Measurements from ENCODE around the gene RAB8A. TPM values are rescaled to one million over a fixed set of nuclear protein-coding genes. Genes with fewer than 3 reads are reported as not detected.

The RAB8A gene
- total and polyA plus RNA-seq, 2 experiments from 2014 or later = 53.1 to 59.5 TPM

DNA sequence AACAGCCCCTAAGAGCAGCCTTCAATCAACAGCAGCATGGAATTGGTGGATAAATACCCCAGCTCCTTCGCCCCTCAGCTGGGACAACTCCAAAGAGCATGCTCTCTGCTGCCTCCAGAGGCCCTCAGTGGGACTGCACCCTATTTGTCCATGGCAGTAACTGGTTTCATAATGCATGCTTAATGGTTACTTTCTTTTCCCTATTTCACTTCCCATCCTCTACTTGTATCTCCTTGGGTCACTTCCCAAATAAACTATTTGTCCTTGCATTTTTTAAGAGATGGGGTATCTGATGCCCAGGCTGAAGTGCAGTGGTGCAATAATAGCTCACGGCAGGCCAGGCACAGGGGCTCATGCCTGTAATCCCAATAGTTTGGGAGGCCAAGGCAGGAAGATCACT, 48.9 kb upstream of the RAB8A start:
- Mint-ChIP-seq H3K4me1 (peaks cover 15% of the 10 kb centered on the region; the same call in 2 of the 3 replicates), H3K27me3 (ENCODE audit: insufficient read depth, low read depth, poor library complexity) (peaks cover 2% of the 10 kb centered on the region), H3K36me3 (ENCODE audit: low read depth) (peaks cover 9% of the 10 kb centered on the region), H3K9me3 (peaks cover 48% of the 10 kb centered on the region), H3K27ac (no peak overlapping the region), H3K4me3 (no peak overlapping the region)
- no peak overlapping the region for H2AFZ ChIP-seq
- no peaks in the 10 kb centered on the region for H3K79me2 ChIP-seq (replicated peaks; ENCODE audit: insufficient read depth)
- H3K4me2 ChIP-seq = no peak overlapping the region
- H3F3A ChIP-seq (replicated peaks; ENCODE audit: low read depth) = no peaks in the 10 kb centered on the region
- no peaks in the 10 kb centered on the region for H3K36me3 ChIP-seq (ENCODE audit: insufficient read depth)
- ATAC-seq (peak; percentile 69), DNase-seq (ENCODE audit: low spot score) (peak; percentile 75)
- H3K27ac ChIP-seq (ENCODE audit: low read depth) = no peak overlapping the region
- TF ChIP-seq, protein P1, sequence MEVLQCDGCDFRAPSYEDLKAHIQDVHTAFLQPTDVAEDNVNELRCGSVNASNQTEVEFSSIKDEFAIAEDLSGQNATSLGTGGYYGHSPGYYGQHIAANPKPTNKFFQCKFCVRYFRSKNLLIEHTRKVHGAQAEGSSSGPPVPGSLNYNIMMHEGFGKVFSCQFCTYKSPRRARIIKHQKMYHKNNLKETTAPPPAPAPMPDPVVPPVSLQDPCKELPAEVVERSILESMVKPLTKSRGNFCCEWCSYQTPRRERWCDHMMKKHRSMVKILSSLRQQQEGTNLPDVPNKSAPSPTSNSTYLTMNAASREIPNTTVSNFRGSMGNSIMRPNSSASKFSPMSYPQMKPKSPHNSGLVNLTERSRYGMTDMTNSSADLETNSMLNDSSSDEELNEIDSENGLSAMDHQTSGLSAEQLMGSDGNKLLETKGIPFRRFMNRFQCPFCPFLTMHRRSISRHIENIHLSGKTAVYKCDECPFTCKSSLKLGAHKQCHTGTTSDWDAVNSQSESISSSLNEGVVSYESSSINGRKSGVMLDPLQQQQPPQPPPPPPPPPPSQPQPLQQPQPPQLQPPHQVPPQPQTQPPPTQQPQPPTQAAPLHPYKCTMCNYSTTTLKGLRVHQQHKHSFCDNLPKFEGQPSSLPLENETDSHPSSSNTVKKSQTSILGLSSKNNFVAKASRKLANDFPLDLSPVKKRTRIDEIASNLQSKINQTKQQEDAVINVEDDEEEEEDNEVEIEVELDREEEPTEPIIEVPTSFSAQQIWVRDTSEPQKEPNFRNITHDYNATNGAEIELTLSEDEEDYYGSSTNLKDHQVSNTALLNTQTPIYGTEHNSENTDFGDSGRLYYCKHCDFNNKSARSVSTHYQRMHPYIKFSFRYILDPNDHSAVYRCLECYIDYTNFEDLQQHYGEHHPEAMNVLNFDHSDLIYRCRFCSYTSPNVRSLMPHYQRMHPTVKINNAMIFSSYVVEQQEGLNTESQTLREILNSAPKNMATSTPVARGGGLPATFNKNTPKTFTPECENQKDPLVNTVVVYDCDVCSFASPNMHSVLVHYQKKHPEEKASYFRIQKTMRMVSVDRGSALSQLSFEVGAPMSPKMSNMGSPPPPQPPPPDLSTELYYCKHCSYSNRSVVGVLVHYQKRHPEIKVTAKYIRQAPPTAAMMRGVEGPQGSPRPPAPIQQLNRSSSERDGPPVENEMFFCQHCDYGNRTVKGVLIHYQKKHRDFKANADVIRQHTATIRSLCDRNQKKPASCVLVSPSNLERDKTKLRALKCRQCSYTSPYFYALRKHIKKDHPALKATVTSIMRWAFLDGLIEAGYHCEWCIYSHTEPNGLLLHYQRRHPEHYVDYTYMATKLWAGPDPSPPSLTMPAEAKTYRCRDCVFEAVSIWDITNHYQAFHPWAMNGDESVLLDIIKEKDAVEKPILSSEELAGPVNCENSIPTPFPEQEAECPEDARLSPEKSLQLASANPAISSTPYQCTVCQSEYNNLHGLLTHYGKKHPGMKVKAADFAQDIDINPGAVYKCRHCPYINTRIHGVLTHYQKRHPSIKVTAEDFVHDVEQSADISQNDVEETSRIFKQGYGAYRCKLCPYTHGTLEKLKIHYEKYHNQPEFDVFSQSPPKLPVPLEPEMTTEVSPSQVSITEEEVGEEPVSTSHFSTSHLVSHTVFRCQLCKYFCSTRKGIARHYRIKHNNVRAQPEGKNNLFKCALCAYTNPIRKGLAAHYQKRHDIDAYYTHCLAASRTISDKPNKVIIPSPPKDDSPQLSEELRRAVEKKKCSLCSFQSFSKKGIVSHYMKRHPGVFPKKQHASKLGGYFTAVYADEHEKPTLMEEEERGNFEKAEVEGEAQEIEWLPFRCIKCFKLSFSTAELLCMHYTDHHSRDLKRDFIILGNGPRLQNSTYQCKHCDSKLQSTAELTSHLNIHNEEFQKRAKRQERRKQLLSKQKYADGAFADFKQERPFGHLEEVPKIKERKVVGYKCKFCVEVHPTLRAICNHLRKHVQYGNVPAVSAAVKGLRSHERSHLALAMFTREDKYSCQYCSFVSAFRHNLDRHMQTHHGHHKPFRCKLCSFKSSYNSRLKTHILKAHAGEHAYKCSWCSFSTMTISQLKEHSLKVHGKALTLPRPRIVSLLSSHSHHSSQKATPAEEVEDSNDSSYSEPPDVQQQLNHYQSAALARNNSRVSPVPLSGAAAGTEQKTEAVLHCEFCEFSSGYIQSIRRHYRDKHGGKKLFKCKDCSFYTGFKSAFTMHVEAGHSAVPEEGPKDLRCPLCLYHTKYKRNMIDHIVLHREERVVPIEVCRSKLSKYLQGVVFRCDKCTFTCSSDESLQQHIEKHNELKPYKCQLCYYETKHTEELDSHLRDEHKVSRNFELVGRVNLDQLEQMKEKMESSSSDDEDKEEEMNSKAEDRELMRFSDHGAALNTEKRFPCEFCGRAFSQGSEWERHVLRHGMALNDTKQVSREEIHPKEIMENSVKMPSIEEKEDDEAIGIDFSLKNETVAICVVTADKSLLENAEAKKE (CRISPR knock-in tag; IDR thresholded peaks at IDR 0.05) = no peak
- TF ChIP-seq, protein P2, sequence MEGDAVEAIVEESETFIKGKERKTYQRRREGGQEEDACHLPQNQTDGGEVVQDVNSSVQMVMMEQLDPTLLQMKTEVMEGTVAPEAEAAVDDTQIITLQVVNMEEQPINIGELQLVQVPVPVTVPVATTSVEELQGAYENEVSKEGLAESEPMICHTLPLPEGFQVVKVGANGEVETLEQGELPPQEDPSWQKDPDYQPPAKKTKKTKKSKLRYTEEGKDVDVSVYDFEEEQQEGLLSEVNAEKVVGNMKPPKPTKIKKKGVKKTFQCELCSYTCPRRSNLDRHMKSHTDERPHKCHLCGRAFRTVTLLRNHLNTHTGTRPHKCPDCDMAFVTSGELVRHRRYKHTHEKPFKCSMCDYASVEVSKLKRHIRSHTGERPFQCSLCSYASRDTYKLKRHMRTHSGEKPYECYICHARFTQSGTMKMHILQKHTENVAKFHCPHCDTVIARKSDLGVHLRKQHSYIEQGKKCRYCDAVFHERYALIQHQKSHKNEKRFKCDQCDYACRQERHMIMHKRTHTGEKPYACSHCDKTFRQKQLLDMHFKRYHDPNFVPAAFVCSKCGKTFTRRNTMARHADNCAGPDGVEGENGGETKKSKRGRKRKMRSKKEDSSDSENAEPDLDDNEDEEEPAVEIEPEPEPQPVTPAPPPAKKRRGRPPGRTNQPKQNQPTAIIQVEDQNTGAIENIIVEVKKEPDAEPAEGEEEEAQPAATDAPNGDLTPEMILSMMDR (conservative IDR thresholded peaks at IDR 0.05; ENCODE audit: low read depth in 2 of 2) = peak; percentile 72 to 90
- no peaks in the 10 kb centered on the region for H3K9me2 ChIP-seq (ENCODE audit: insufficient read depth)
- H4K20me1 ChIP-seq (replicated peaks; ENCODE audit: insufficient read depth) = no peaks in the 10 kb centered on the region
- no peaks in the 10 kb centered on the region for H3K27me3 ChIP-seq (ENCODE audit: insufficient read depth)
- no peak overlapping the region for H3K4me3 ChIP-seq
- peaks cover 15% of the 10 kb centered on the region for H3K4me1 ChIP-seq (ENCODE audit: insufficient read depth)

DNA sequence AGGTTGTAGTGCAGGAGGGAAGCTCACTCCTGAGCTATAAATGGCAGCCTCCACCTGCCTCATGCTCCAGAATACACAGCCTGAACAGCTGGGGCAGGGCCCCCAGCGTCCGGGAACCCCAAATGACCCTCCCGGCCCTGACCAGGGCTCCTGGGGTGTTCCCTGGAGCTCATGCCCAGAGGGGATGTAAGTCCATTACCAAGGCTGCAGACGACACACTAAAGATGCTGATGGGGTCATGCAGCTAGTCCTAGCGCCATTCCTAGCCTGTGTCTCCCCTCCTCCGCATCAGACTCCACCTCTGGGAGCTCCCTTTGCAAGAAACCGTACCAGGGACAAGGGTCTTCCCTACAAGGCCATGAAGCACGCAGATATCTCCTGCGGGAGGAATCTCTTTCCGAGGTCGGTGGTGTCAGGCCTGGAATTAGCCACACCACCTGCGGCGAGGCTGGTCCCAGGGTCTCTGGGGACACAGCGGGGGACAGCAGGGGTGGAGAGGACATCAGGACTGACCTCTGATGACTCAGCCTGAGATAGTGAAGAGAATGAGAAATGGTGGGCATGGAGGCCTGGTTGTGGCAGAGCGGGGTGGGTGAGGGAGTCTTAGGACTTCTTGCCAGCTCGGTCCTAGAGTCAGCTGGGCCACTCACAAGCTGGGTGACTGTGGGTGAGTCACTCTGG, 47.3 kb upstream of the RAB8A start:
- no peak overlapping the region for H3K4me3 ChIP-seq
- H4K20me1 ChIP-seq (replicated peaks; ENCODE audit: insufficient read depth) = no peaks in the 10 kb centered on the region
- no peaks in the 10 kb centered on the region for H3K36me3 ChIP-seq (ENCODE audit: insufficient read depth)
- no peak overlapping the region for H3K27ac ChIP-seq (ENCODE audit: low read depth)
- Mint-ChIP-seq H3K27me3 (ENCODE audit: insufficient read depth, low read depth, poor library complexity) (peaks cover 2% of the 10 kb centered on the region), H3K4me3 (no peak overlapping the region), H3K9me3 (peaks cover 34% of the 10 kb centered on the region), H3K4me1 (peaks cover 15% of the 10 kb centered on the region; the same call in 2 of the 3 replicates), H3K27ac (no peak overlapping the region), H3K36me3 (ENCODE audit: low read depth) (peaks cover 9% of the 10 kb centered on the region)
- H3F3A ChIP-seq (replicated peaks; ENCODE audit: low read depth) = no peaks in the 10 kb centered on the region
- no peak for DNase-seq (ENCODE audit: low spot score)
- no peaks in the 10 kb centered on the region for H3K79me2 ChIP-seq (replicated peaks; ENCODE audit: insufficient read depth)
- no peaks in the 10 kb centered on the region for H3K27me3 ChIP-seq (ENCODE audit: insufficient read depth)
- H3K4me2 ChIP-seq = no peak overlapping the region
- no peak for ATAC-seq
- no peaks in the 10 kb centered on the region for H3K9me2 ChIP-seq (ENCODE audit: insufficient read depth)
- H3K4me1 ChIP-seq (ENCODE audit: insufficient read depth) = peaks cover 15% of the 10 kb centered on the region
- no peak overlapping the region for H2AFZ ChIP-seq
- TF ChIP-seq CREB1 (CRISPR knock-in tag; IDR thresholded peaks at IDR 0.05; ENCODE audit: low read depth) (no peak), ZNF331 (CRISPR knock-in tag; IDR thresholded peaks at IDR 0.05; ENCODE audit: low read depth) (no peak), ZNF114 (CRISPR knock-in tag; IDR thresholded peaks at IDR 0.05) (no peak), EZH2phosphoT487 (IDR thresholded peaks at IDR 0.05; ENCODE audit: unreplicated experiment) (no peak), JUNB (IDR thresholded peaks at IDR 0.05; ENCODE audit: unreplicated experiment) (no peak), NANOG (IDR thresholded peaks at IDR 0.05; ENCODE audit: borderline replicate concordance) (no peak)
- TF ChIP-seq, protein P2 (conservative IDR thresholded peaks at IDR 0.05; ENCODE audit: low read depth in 2 of 2) = no peak

Data from GM23338 (cell line).